ENCODE measurements around the gene SUGP2. TPM values are rescaled to one million over a fixed set of nuclear protein-coding genes. Genes with fewer than 3 reads are reported as not detected.

The SUGP2 gene
- total RNA-seq, 2 experiments from 2014 or later, result 104 to 112 TPM

- ATAC-seq, result no peak
- Mint-ChIP-seq H3K27me3 (no peaks in the 10 kb centered on the region), H3K4me1 (ENCODE audit: low read depth) (peaks cover 12% of the 10 kb centered on the region), H3K36me3 (ENCODE audit: low read depth) (peaks cover 34% of the 10 kb centered on the region), H3K4me3 (no peak overlapping the region), H3K27ac (no peak overlapping the region), H3K9me3 (no peaks in the 10 kb centered on the region)
- DNase-seq, result no peak
- CTCF ChIA-PET, result interaction anchor here (1.1 to 1.4 kb wide), 2 partner anchors 12 to 15 kb away, joined by 3 to 4 read pairs; no protein-coding TSS in a partner anchor
- intact Hi-C loops (cut with micrococcal nuclease), result no loop called here
- no peak for TF ChIP-seq CTCF (IDR thresholded peaks at IDR 0.05)
- POLR2A ChIA-PET, result no interaction called here
These were observed 37.0 kb downstream of the SUGP2 start for GRCh38 chr19:18996351-18996750.

- H3K4me1 Mint-ChIP-seq (ENCODE audit: low read depth), result peaks cover 12% of the 10 kb centered on the region
- POLR2A ChIA-PET, result no interaction called here
- peak; percentile 30 for DNase-seq
- H3K36me3 Mint-ChIP-seq (ENCODE audit: low read depth), result peaks cover 32% of the 10 kb centered on the region
- H3K9me3 Mint-ChIP-seq, result no peaks in the 10 kb centered on the region
- ATAC-seq, result peak; percentile 81
- H3K27me3 Mint-ChIP-seq, result no peaks in the 10 kb centered on the region
- no peak overlapping the region for H3K27ac Mint-ChIP-seq
- CTCF ChIA-PET, result interaction anchor here (0.6 to 1.4 kb wide), 3 partner anchors 13 to 117 kb away, joined by 3 to 4 read pairs (median 3); no protein-coding TSS in a partner anchor
- TF ChIP-seq CTCF (IDR thresholded peaks at IDR 0.05), result no peak
- intact Hi-C loops (cut with micrococcal nuclease), result no loop called here
- H3K4me3 Mint-ChIP-seq, result no peak overlapping the region
These were observed 37.5 kb downstream of the SUGP2 start for GRCh38 chr19:18995804-18996241.

- ChIA-PET CTCF (no interaction called here), POLR2A (no interaction called here)
- Mint-ChIP-seq H3K36me3 (ENCODE audit: low read depth) (peaks cover 21% of the 10 kb centered on the region), H3K9me3 (no peaks in the 10 kb centered on the region), H3K4me3 (no peak overlapping the region), H3K27me3 (no peaks in the 10 kb centered on the region), H3K27ac (no peak overlapping the region), H3K4me1 (ENCODE audit: low read depth) (no peaks in the 10 kb centered on the region)
- DNase-seq (no peak), ATAC-seq (no peak)
- TF ChIP-seq CTCF (IDR thresholded peaks at IDR 0.05), result no peak
- intact Hi-C loops (cut with micrococcal nuclease), result no loop called here
These were observed 40.2 kb downstream of the SUGP2 start for GRCh38 chr19:18993115-18993514.

- TF ChIP-seq CTCF (IDR thresholded peaks at IDR 0.05), result no peak
- Mint-ChIP-seq H3K9me3 (no peaks in the 10 kb centered on the region), H3K4me3 (no peak overlapping the region), H3K27me3 (no peaks in the 10 kb centered on the region), H3K27ac (no peak overlapping the region), H3K4me1 (ENCODE audit: low read depth) (no peaks in the 10 kb centered on the region), H3K36me3 (ENCODE audit: low read depth) (peaks cover 21% of the 10 kb centered on the region)
- ATAC-seq, result no peak
- intact Hi-C loops (cut with micrococcal nuclease), result no loop called here
- ChIA-PET CTCF (no interaction called here), POLR2A (no interaction called here)
- no peak for DNase-seq
These were observed 40.6 kb downstream of the SUGP2 start for GRCh38 chr19:18992696-18993095.

GRCh38 chr19:18991468-18991867 is 41.8 kb downstream of the SUGP2 start:
- no peak for DNase-seq
- intact Hi-C loops (cut with micrococcal nuclease), result no loop called here
- TF ChIP-seq CTCF (IDR thresholded peaks at IDR 0.05), result no peak
- POLR2A ChIA-PET, result no interaction called here
- H3K27ac Mint-ChIP-seq, result no peak overlapping the region
- no peak overlapping the region for H3K4me3 Mint-ChIP-seq
- H3K36me3 Mint-ChIP-seq (ENCODE audit: low read depth), result peaks cover 18% of the 10 kb centered on the region
- H3K9me3 Mint-ChIP-seq, result no peaks in the 10 kb centered on the region
- no peak for ATAC-seq
- H3K4me1 Mint-ChIP-seq (ENCODE audit: low read depth), result no peaks in the 10 kb centered on the region
- CTCF ChIA-PET, result no interaction called here
- H3K27me3 Mint-ChIP-seq, result no peaks in the 10 kb centered on the region
